A549 (cell line): ENCODE data around the gene NEK8. TPM values are rescaled to one million over a fixed set of nuclear protein-coding genes. Genes with fewer than 3 reads are reported as not detected.

ENCODE experiments used
- ATAC-seq, 2 experiments: fragments of 200-7000 bp in 1 of 2; fragments of >200 bp in 1 of 2; cut with Nextera tagmentation in 1 of 2; cut with Tn5 transposase in 1 of 2; 3 replicates each; pipeline versions ENCODE4 v1.8.0 to v1.9.1; 2018 to 2020; ENCODE audit warnings: mild to moderate bottlenecking in 1 of 2, moderate library complexity in 1 of 2
- CTCF ChIA-PET: fragments of 300-600 bp; sonication (Branson Sonifier 250); formaldehyde crosslinking; extraction: SDS; loops from one replicate; lab custom pipeline; 2021; ENCODE audit warnings: antibody characterized with exemption, inconsistent platforms; lab: Yijun Ruan, JAX
- POLR2A ChIA-PET: fragments of 350-600 bp; formaldehyde crosslinking; extraction: SDS; loops from one replicate; lab custom pipeline; 2021; ENCODE audit warnings: antibody characterized with exemption, inconsistent platforms; lab: Yijun Ruan, JAX
- DNase-seq, 2 experiments: peaks; one replicate each; pipeline versions ENCODE4 v3.0.0 to v3.0.0-alpha.2; 2011 to 2016; ENCODE audit warnings: low read depth in 1 of 2, low spot score in 1 of 2
- FAIRE-seq: peaks from 2 replicates; lab custom pipeline; 2011; peaks lifted over from hg19 to GRCh38; lab: Jason Lieb, UNC
- H3K27ac ChIP-seq, 2 experiments: fragments of >200 bp; sonication (Bioruptor Twin); formaldehyde crosslinking; 3 replicates each; pipeline ENCODE4 v1.5.1; 2016 to 2017
- H3K4me1 ChIP-seq: fragments of >200 bp; sonication (Bioruptor Twin); formaldehyde crosslinking; 3 replicates; pipeline ENCODE4 v1.6.1; 2016
- H3K4me2 ChIP-seq: fragments of >200 bp; sonication (Bioruptor Twin); formaldehyde crosslinking; 3 replicates; pipeline ENCODE4 v1.6.1; 2016
- H3K4me3 ChIP-seq: fragments of >200 bp; sonication (Bioruptor Twin); formaldehyde crosslinking; 3 replicates; pipeline ENCODE4 v1.5.1; 2016
- H3K9me3 ChIP-seq: fragments of >200 bp; sonication (Bioruptor Twin); formaldehyde crosslinking; 3 replicates; pipeline ENCODE4 v1.6.1; 2016
- BHLHE40 ChIP-seq: IDR thresholded peaks from 2 replicates; pipeline ENCODE4 v1.6.1; 2012; ENCODE audit warnings: low read depth, low read length, inconsistent platforms
- EP300 ChIP-seq, 2 experiments: fragments of >200 bp; sonication (Bioruptor Twin); formaldehyde crosslinking; IDR thresholded peaks; 2 replicates in 1 of 2; 3 replicates in 1 of 2; pipeline ENCODE4 v1.6.1; 2016 to 2017
- FOSL2 ChIP-seq, 2 experiments: fragments of 450-650 bp in 1 of 2; fragments of >200 bp in 1 of 2; sonication (Bioruptor Twin) in 1 of 2; formaldehyde crosslinking; IDR thresholded peaks; 2 replicates each; pipeline versions ENCODE4 v1.5.0 to v1.6.1; 2016 to 2020; ENCODE audit warnings: mild to moderate bottlenecking in 1 of 2, moderate library complexity in 1 of 2
- FOXS1 ChIP-seq: fragments of 250-450 bp; sonication (Bioruptor Pico); IDR thresholded peaks from 2 replicates; pipeline ENCODE4 v1.5.0; 2020; ENCODE audit warnings: mild to moderate bottlenecking, moderate library complexity
- GATA3 ChIP-seq: IDR thresholded peaks from 2 replicates; pipeline ENCODE4 v1.6.1; 2012; ENCODE audit warnings: borderline replicate concordance
- HOXB13 ChIP-seq: fragments of 250-450 bp; sonication (Bioruptor Pico); IDR thresholded peaks from 2 replicates; pipeline ENCODE4 v1.5.0; 2020; ENCODE audit warnings: low read depth, mild to moderate bottlenecking, moderate library complexity
- JUN ChIP-seq, 2 experiments: fragments of >200 bp; sonication (Bioruptor Twin); formaldehyde crosslinking; IDR thresholded peaks; 2 replicates in 1 of 2; 3 replicates in 1 of 2; pipeline ENCODE4 v1.6.1; 2016 to 2017
- KDM1A ChIP-seq: fragments of 200-600 bp; sonication (generic); IDR thresholded peaks from 2 replicates; pipeline ENCODE4 v1.6.1; 2016; ENCODE audit warnings: low read depth, mild to moderate bottlenecking
- MAFK ChIP-seq: fragments of 450-650 bp; IDR thresholded peaks from 2 replicates; pipeline ENCODE4 v1.6.1; 2014; ENCODE audit not compliant: partially characterized antibody
- MAX ChIP-seq: IDR thresholded peaks from 2 replicates; pipeline ENCODE4 v1.6.1; 2012
- MYC ChIP-seq: IDR thresholded peaks from 2 replicates; pipeline ENCODE4 v1.6.1; 2012; ENCODE audit warnings: mild to moderate bottlenecking, inconsistent platforms, low read length, improper control_type of control experiment, borderline replicate concordance
- POLR2A ChIP-seq: IDR thresholded peaks from 2 replicates; pipeline ENCODE4 v1.6.1; 2012; ENCODE audit warnings: mild to moderate bottlenecking, low read length
- RFX5 ChIP-seq: fragments of 450-650 bp; IDR thresholded peaks from 2 replicates; pipeline ENCODE4 v1.7.1; 2014; ENCODE audit warnings: antibody characterized with exemption, mild to moderate bottlenecking, moderate library complexity
- TFCP2L1 ChIP-seq: fragments of 250-450 bp; sonication (Bioruptor Pico); IDR thresholded peaks from 2 replicates; pipeline ENCODE4 v1.5.0; 2021; ENCODE audit warnings: mild to moderate bottlenecking
- WGBS: methylation state at CpG from one replicate; pipeline ENCODE4 v1.1.6; 2017; ENCODE audit errors: missing lambda C conversion rate; 5-methylcytosine and 5-hydroxymethylcytosine counted together
- polyA plus RNA-seq, 4 experiments: library from polyadenylated mRNA; depleted of rRNA in 3 of 4; stranded (reverse); fragments of >200 nt; fragmentation: RNase III in 1 of 4; extraction: RNeasy Plus Mini Kit Qiagen cat#74134 plus additional on column Dnase treatment in 1 of 4; gene quantifications; 2 replicates in 3 of 4; 3 replicates in 1 of 4; pipeline ENCODE4 v1.2.3, GENCODE V29; 2011 to 2017
- TF ChIP-seq, protein P1 (sequence below): fragments of 250-450 bp; sonication (Bioruptor Pico); IDR thresholded peaks from 2 replicates; pipeline ENCODE4 v1.5.0; 2021; ENCODE audit warnings: mild to moderate bottlenecking, moderate library complexity, borderline replicate concordance
- TF ChIP-seq, protein P2 (sequence below): fragments of 200-600 bp; sonication (generic); IDR thresholded peaks from 2 replicates; pipeline ENCODE4 v1.6.1; 2016; ENCODE audit warnings: antibody characterized with exemption, mild to moderate bottlenecking, moderate library complexity
- TF ChIP-seq, protein P3 (sequence below): IDR thresholded peaks from 2 replicates; pipeline ENCODE4 v1.6.1; 2012; ENCODE audit warnings: low read depth, borderline replicate concordance

Gene NEK8
- polyA plus RNA-seq, 2 of the 4 experiments (the other 2 are of a cell fraction): 5.1 to 5.3 TPM

DNA sequence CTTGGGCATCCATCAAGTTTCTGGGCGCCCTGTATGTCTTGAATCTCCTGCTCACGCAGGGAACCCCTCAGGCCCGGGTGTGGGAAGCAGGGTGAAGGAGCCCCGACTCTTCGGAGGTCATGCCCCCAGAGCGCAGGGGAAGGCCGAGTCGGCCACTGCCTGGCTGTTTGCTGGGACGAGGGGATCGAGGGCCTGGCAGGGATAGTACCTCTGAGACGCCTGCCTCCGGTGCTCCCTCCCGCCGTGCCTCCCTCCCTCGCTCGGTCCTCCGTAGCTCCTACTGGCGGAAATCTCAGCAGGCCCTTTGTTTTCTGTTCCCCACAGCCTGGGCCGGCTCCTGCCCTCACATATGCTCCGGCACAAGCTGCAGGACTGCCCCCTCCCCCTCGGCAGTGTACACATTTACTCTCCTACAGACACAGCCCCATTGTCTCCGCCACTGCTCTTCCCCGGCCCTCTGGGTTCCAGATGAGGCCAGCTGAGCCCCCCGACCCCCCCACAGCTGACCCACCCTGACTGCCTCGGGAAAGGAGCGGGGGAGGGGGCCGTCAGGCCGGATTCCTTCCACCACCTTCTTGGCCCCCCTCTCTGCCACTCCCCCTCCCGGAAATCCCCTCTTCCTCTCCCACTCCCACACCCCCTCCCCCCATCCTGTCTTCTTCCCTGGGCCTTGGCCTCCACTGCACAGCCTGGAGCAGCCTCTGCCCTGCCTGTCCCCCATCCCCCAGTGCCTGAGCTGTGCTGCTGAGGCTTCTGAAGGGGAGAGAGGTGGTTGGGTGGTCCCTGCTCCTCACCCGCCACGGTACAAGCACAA, 16.6 kb downstream of the NEK8 start:
- peak in 1 of 2 experiments; percentile 64 for DNase-seq
- Histone ChIP-seq H3K9me3 (peaks cover 8% of the 10 kb centered on the region), H3K4me2 (peak overlapping the region; percentile 96), H3K4me3 (peak overlapping the region; percentile 93), H3K27ac (peak overlapping the region; percentile 98 to 99)
- ChIA-PET CTCF (interaction anchor here (0.8 to 22.6 kb wide), 9 partner anchors 8 to 209 kb away, joined by 3 to 977 read pairs (median 3); partner anchors contain the start of genes NEK8, RPL23A and TLCD1), POLR2A (interaction anchor here (0.6 to 12.2 kb wide), 4 partner anchors 18 to 235 kb away, joined by 3 to 369 read pairs (median 4); partner anchors contain the start of genes NEK8, RPL23A and TLCD1)
- ATAC-seq: peak in 1 of 2 experiments; percentile 6; a peak in 3 of 6 replicates
- WGBS: 6% methylated on average over 28 of the region's 31 CpGs
- TF ChIP-seq MYC (no peak), EP300 (IDR thresholded peaks at IDR 0.05) (peak in 1 of 2 experiments; percentile 10; a peak in 1 of 5 replicates), MAX (peak; percentile 61; the same call in 1 of the 2 replicates), BHLHE40 (no peak), TFCP2L1 (0 out of 2 replicates have a peak, but pooled peaks have one; percentile 25), MAFK (no peak)
- TF ChIP-seq, protein P1, sequence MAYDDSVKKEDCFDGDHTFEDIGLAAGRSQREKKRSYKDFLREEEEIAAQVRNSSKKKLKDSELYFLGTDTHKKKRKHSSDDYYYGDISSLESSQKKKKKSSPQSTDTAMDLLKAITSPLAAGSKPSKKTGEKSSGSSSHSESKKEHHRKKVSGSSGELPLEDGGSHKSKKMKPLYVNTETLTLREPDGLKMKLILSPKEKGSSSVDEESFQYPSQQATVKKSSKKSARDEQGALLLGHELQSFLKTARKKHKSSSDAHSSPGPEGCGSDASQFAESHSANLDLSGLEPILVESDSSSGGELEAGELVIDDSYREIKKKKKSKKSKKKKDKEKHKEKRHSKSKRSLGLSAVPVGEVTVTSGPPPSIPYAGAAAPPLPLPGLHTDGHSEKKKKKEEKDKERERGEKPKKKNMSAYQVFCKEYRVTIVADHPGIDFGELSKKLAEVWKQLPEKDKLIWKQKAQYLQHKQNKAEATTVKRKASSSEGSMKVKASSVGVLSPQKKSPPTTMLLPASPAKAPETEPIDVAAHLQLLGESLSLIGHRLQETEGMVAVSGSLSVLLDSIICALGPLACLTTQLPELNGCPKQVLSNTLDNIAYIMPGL (CRISPR knock-in tag): no peak
- TF ChIP-seq, all 56 proteins: peak for 3
- peaks cover 59% of the 10 kb centered on the region for H3K4me1 ChIP-seq
- no peak for FAIRE-seq

DNA sequence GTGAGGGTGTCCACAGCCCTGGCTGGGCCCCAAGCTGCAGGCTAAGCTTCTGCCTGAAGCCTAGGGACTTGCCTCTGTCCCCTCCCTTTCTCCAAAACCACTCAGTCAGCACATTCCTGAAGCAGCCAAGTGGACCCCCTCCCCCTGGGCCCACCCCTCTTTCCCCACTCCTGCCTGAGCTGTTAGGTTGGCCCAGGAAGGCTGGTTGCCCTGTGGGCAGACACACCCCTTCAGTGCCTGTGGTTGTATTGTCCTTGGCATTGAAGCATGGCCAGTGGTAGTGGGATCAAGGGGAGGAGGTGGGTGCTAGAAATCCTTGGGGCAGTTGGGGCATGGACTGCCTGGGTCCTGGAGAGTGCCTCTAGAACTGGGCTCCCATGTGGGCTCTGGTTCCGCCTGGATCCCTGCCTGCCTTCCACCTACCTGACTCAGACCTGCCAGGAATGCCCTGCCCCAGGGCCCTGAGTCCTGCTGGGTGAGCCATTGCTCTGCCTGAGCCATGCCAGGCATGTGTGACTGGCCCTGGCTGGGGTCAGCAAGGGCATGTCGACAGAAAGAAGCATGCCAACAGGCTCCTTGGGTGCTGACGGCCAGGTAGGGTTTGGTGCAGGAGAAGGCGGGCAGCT, 17.3 kb downstream of the NEK8 start:
- H3K27ac ChIP-seq: peak overlapping the region; percentile 98 to 99
- peak overlapping the region; percentile 96 for H3K4me2 ChIP-seq
- ATAC-seq: peak in 1 of 2 experiments; percentile 12; a peak in 3 of 6 replicates
- peak in 1 of 2 experiments; percentile 55 for DNase-seq
- ChIA-PET CTCF (interaction anchor here (1.1 to 22.6 kb wide), 7 partner anchors 18 to 207 kb away, joined by 3 to 977 read pairs (median 4); partner anchors contain the start of genes NEK8, RPL23A and TLCD1), POLR2A (interaction anchor here (0.7 to 12.2 kb wide), 4 partner anchors 19 to 234 kb away, joined by 3 to 369 read pairs (median 6); partner anchors contain the start of genes NEK8, RPL23A and TLCD1)
- peak overlapping the region; percentile 93 for H3K4me3 ChIP-seq
- H3K4me1 ChIP-seq: peaks cover 64% of the 10 kb centered on the region
- WGBS: 33% methylated on average over 4 of the region's 4 CpGs
- TF ChIP-seq RFX5 (no peak), FOSL2 (IDR thresholded peaks at IDR 0.05) (no peak), FOSL2 (CRISPR knock-in tag; IDR thresholded peaks at IDR 0.05) (peak; percentile 29; the same call in 1 of the 2 replicates), POLR2A (0 out of 2 replicates have a peak, but pooled peaks have one; percentile 9), MAFK (peak; percentile 96)
- 0 out of 3 replicates have a peak, but pooled peaks cover under 1% of the 10 kb centered on the region for H3K9me3 ChIP-seq
- no peak for FAIRE-seq

DNA sequence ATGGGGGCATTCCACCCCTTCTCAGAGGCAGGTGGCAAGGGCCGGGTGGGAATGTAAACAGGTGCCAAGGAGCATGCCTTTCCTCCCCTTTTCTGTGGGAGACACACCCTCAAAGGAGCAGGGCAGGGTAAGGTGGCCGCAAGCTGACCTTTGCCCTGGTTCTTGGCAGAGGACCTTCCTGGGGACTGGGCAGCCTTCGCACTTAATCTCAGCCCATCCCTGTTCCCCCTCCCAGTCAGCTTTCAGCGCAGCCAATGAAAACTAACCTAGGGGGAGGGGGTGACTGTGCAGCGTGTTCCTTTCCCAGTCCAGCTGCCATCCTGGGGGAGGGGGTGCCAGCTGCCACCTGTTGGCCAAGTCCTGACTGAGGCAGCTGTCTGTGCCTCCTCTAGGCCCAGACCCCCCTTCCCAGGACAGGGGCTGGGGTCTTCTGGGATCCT, 18.0 kb downstream of the NEK8 start:
- Histone ChIP-seq H3K4me1 (peaks cover 64% of the 10 kb centered on the region), H3K27ac (peak overlapping the region; percentile 98 to 99), H3K4me2 (peak overlapping the region; percentile 96), H3K9me3 (no peaks in the 10 kb centered on the region), H3K4me3 (peak overlapping the region; percentile 93)
- DNase-seq (peak in 1 of 2 experiments; percentile 76), FAIRE-seq (no peak), ATAC-seq (peak in 1 of 2 experiments; percentile 0; a peak in 1 of 6 replicates)
- 17% methylated on average over 5 of the region's 5 CpGs for WGBS
- CTCF ChIA-PET: interaction anchor here (1.1 to 22.6 kb wide), 7 partner anchors 10 to 207 kb away, joined by 3 to 977 read pairs (median 6); partner anchors contain the start of genes DHRS13, FLOT2, NEK8 and RPL23A
- TF ChIP-seq MAX: peak; percentile 50; the same call in 1 of the 2 replicates
- TF ChIP-seq KDM1A: 0 out of 2 replicates have a peak, but pooled peaks have one; percentile 12
- TF ChIP-seq HOXB13: no peak
- TF ChIP-seq, protein P2, sequence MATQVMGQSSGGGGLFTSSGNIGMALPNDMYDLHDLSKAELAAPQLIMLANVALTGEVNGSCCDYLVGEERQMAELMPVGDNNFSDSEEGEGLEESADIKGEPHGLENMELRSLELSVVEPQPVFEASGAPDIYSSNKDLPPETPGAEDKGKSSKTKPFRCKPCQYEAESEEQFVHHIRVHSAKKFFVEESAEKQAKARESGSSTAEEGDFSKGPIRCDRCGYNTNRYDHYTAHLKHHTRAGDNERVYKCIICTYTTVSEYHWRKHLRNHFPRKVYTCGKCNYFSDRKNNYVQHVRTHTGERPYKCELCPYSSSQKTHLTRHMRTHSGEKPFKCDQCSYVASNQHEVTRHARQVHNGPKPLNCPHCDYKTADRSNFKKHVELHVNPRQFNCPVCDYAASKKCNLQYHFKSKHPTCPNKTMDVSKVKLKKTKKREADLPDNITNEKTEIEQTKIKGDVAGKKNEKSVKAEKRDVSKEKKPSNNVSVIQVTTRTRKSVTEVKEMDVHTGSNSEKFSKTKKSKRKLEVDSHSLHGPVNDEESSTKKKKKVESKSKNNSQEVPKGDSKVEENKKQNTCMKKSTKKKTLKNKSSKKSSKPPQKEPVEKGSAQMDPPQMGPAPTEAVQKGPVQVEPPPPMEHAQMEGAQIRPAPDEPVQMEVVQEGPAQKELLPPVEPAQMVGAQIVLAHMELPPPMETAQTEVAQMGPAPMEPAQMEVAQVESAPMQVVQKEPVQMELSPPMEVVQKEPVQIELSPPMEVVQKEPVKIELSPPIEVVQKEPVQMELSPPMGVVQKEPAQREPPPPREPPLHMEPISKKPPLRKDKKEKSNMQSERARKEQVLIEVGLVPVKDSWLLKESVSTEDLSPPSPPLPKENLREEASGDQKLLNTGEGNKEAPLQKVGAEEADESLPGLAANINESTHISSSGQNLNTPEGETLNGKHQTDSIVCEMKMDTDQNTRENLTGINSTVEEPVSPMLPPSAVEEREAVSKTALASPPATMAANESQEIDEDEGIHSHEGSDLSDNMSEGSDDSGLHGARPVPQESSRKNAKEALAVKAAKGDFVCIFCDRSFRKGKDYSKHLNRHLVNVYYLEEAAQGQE: 0 out of 2 replicates have a peak, but pooled peaks have one; percentile 12
- TF ChIP-seq, protein P3, sequence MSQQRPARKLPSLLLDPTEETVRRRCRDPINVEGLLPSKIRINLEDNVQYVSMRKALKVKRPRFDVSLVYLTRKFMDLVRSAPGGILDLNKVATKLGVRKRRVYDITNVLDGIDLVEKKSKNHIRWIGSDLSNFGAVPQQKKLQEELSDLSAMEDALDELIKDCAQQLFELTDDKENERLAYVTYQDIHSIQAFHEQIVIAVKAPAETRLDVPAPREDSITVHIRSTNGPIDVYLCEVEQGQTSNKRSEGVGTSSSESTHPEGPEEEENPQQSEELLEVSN: peak; percentile 20; the same call in 1 of the 2 replicates
- no peak for TF ChIP-seq FOXS1 (CRISPR knock-in tag)
- TF ChIP-seq GATA3: 0 out of 2 replicates have a peak, but pooled peaks have one; percentile 6
- TF ChIP-seq JUN (IDR thresholded peaks at IDR 0.05): no peak
- POLR2A ChIA-PET: interaction anchor here (0.9 to 12.2 kb wide), 2 partner anchors 20 to 27 kb away, joined by 5 to 369 read pairs; partner anchors contain the start of genes NEK8, RPL23A and TLCD1
